K562 (cell line): ENCODE data around the gene STK11. TPM values are rescaled to one million over a fixed set of nuclear protein-coding genes. Genes with fewer than 3 reads are reported as not detected.

Experiments used
- ARNT ChIP-seq, 2 experiments: fragments of 450-650 bp; IDR thresholded peaks; 2 replicates each; pipeline ENCODE4 v1.6.1; 2016; ENCODE audit warnings: mild to moderate bottlenecking in 1 of 2
- ATF3 ChIP-seq, 2 experiments: fragments of 450-650 bp in 1 of 2; sonication (generic) in 1 of 2; formaldehyde crosslinking in 1 of 2; IDR thresholded peaks in 1 of 2; conservative IDR thresholded peaks in 1 of 2; 2 replicates each; pipeline versions ENCODE4 v1.6.1 to v1.8.1; 2016 to 2023; ENCODE audit warnings: mild to moderate bottlenecking in 2 of 2, moderate library complexity in 2 of 2, inconsistent platforms in 1 of 2, missing genetic modification reagents in 1 of 2
- BACH1 ChIP-seq: fragments of 200-800 bp; sonication (Bioruptor generic); IDR thresholded peaks from 2 replicates; pipeline ENCODE4 v1.6.1; 2016; ENCODE audit warnings: missing genetic modification characterization, missing compliant biosample characterization
- BRF2 ChIP-seq: IDR thresholded peaks from 3 replicates; pipeline ENCODE4 v1.6.1; 2011; ENCODE audit warnings: borderline replicate concordance, mild to moderate bottlenecking; ENCODE audit not compliant: insufficient read length, insufficient read depth
- CLOCK ChIP-seq: fragments of 250-450 bp; sonication (Bioruptor Pico); IDR thresholded peaks from 2 replicates; pipeline ENCODE4 v1.4.0; 2020; ENCODE audit warnings: mild to moderate bottlenecking, moderate library complexity, borderline replicate concordance
- HNRNPL ChIP-seq: fragments of 200-400 bp; formaldehyde crosslinking; IDR thresholded peaks from 2 replicates; pipeline ENCODE4 v1.6.1; 2017; ENCODE audit warnings: low read depth, mild to moderate bottlenecking, low read length
- KAT8 ChIP-seq: fragments of 450-650 bp; IDR thresholded peaks from 2 replicates; pipeline ENCODE4 v1.6.1; 2016; ENCODE audit warnings: low read depth, mild to moderate bottlenecking
- NFYB ChIP-seq: IDR thresholded peaks from 2 replicates; pipeline ENCODE4 v1.6.1; 2011; ENCODE audit warnings: mild to moderate bottlenecking, moderate library complexity; ENCODE audit not compliant: insufficient read length; ENCODE audit errors: extremely low read depth
- RFX1 ChIP-seq: fragments of 450-650 bp; IDR thresholded peaks from 2 replicates; pipeline ENCODE4 v1.6.1; 2016; ENCODE audit warnings: mild to moderate bottlenecking, moderate library complexity
- RNF219 ChIP-seq: fragments of 250-450 bp; sonication (Bioruptor Pico); IDR thresholded peaks from 2 replicates; pipeline ENCODE4 v1.5.0; 2022; ENCODE audit warnings: mild to moderate bottlenecking
- SREBF2 ChIP-seq: sonication (generic); formaldehyde crosslinking; IDR thresholded peaks from 2 replicates; pipeline ENCODE4 v1.4.0; 2020; ENCODE audit warnings: mild to moderate bottlenecking, missing genetic modification reagents
- TBP ChIP-seq: optimal IDR thresholded peaks from 2 replicates; pipeline ENCODE3; 2011; ENCODE audit warnings: low read depth, low read length, improper control_type of control experiment
- TRIM25 ChIP-seq: fragments of 450-650 bp; IDR thresholded peaks from 2 replicates; pipeline ENCODE4 v1.7.0; 2016; ENCODE audit warnings: borderline replicate concordance
- ZNF134 ChIP-seq: fragments of 250-450 bp; sonication (Bioruptor Pico); conservative IDR thresholded peaks from 2 replicates; pipeline ENCODE4 v1.4.0; 2020
- ZNF282 ChIP-seq: sonication (generic); formaldehyde crosslinking; IDR thresholded peaks from 2 replicates; pipeline ENCODE4 v1.8.1; 2023; ENCODE audit warnings: missing genetic modification reagents
- ZNF584 ChIP-seq: fragments of 200-800 bp; sonication (Bioruptor generic); IDR thresholded peaks from 2 replicates; pipeline ENCODE4 v1.6.1; 2016; ENCODE audit warnings: low read depth, mild to moderate bottlenecking, missing genetic modification characterization, missing compliant biosample characterization
- ZNF717 ChIP-seq: fragments of 250-450 bp; sonication (Bioruptor Pico); IDR thresholded peaks from 2 replicates; pipeline ENCODE4 v1.5.0; 2021
- ZNF780A ChIP-seq: fragments of 250-450 bp; sonication (Bioruptor Pico); IDR thresholded peaks from 2 replicates; pipeline ENCODE4 v1.5.0; 2021; ENCODE audit warnings: mild to moderate bottlenecking
- ZSCAN29 ChIP-seq: fragments of 450-650 bp; IDR thresholded peaks from 2 replicates; pipeline ENCODE4 v1.6.1; 2017
- polyA plus RNA-seq, 8 experiments: library from polyadenylated mRNA; depleted of rRNA in 4 of 8; stranded (reverse) in 5 of 8; unstranded in 3 of 8; fragments of >200 nt; fragmentation: Nextera tagmentation in 2 of 8; fragmentation: Illumina TruSeq in 1 of 8; extraction: Ambion mirVana in 2 of 8; extraction: Trizol in 1 of 8; gene quantifications; 2 replicates each; pipeline versions ENCODE4 v1.2.1 to v1.2.3, GENCODE V29; 2011 to 2014; ENCODE audit warnings: inconsistent platforms in 1 of 8, missing spikeins in 1 of 8
- total RNA-seq, 7 experiments: library from RNA; depleted of rRNA in 6 of 7; stranded (reverse); fragments of >200 nt in 6 of 7; fragmentation: Illumina TruSeq in 2 of 7; extraction: Trizol in 2 of 7; gene quantifications; 2 replicates each; pipeline versions ENCODE4 v1.2.1 to v1.2.3, GENCODE V29; 2011 to 2021; ENCODE audit warnings: low replicate concordance in 1 of 7

Gene STK11
- total and polyA plus RNA-seq, 9 of the 15 experiments (the other 6 are each of a cell fraction or from before 2014, with no cell fraction given) = 0.15 to 96.5 (median 31.7) TPM

GRCh38 chr19:1173845-1174809 lies 31.5 kb upstream of the STK11 start, which contains the start of gene SBNO2 (continued):
- TF ChIP-seq BRF2 (no peak), ZNF584 (CRISPR knock-in tag) (no peak), TRIM25 (no peak), TBP (peak; percentile 87), CLOCK (CRISPR knock-in tag) (no peak), ZNF282 (CRISPR knock-in tag) (no peak), NFYB (peak; percentile 5), ATF3 (IDR thresholded peaks at IDR 0.05) (no peak), ATF3 (CRISPR knock-in tag; conservative IDR thresholded peaks at IDR 0.05) (0 out of 2 replicates have a peak, but pooled peaks have one; percentile 13), ARNT (IDR thresholded peaks at IDR 0.05) (peak; percentile 16 to 73; a peak in 1 of 4 replicates), ZSCAN29 (no peak), HNRNPL (no peak), ZNF780A (no peak), KAT8 (no peak), RFX1 (no peak), BACH1 (no peak), ZNF717 (no peak), RNF219 (no peak), ZNF134 (no peak), SREBF2 (no peak)
